GM12878 (cell line): Measurements from ENCODE around the gene UNK. TPM values are rescaled to one million over a fixed set of nuclear protein-coding genes. Genes with fewer than 3 reads are reported as not detected.

Experiments used
- ATAC-seq: fragments of 200-7000 bp; cut with Tn5 transposase; 3 replicates; pipeline ENCODE4 v1.9.1; 2020; ENCODE audit warnings: mild to moderate bottlenecking, moderate library complexity
- BruUV-seq: library from RNA; stranded (reverse); fragments of 400-500 nt; replicated peaks from 2 replicates; lab custom pipeline; 2021; lab: Mats Ljungman, UMichigan
- CTCF ChIA-PET: fragments of 300-600 bp; sonication (Branson Sonifier 250); formaldehyde crosslinking; extraction: SDS; loops from one replicate; lab custom pipeline; 2021; ENCODE audit warnings: inconsistent platforms; lab: Yijun Ruan, JAX
- POLR2A ChIA-PET: fragments of 350-600 bp; formaldehyde crosslinking; extraction: SDS; loops from one replicate; lab custom pipeline; 2021; ENCODE audit warnings: inconsistent platforms; lab: Charles Lee
- RAD21 ChIA-PET: fragments of 300-600 bp; sonication (Branson Sonifier 250); formaldehyde crosslinking; loops from one replicate; lab custom pipeline; 2023; ENCODE audit warnings: antibody characterized with exemption; ENCODE audit not compliant: unreplicated experiment; lab: Charles Lee
- SMC1A ChIA-PET: fragments of 300-600 bp; sonication (Branson Sonifier 250); formaldehyde crosslinking; loops from one replicate; lab custom pipeline; 2023; ENCODE audit not compliant: unreplicated experiment, uncharacterized antibody; lab: Charles Lee
- DNase-seq: peaks from one replicate; pipeline ENCODE4 v3.0.0-alpha.2; 2011; ENCODE audit warnings: low read depth, low spot score
- FAIRE-seq: peaks from 3 replicates; lab custom pipeline; 2011; peaks lifted over from hg19 to GRCh38; lab: Jason Lieb, UNC
- H2AFZ ChIP-seq: 2 replicates; pipeline ENCODE4 v1.6.0; 2011; ENCODE audit warnings: low read depth, low read length, control low read depth; ENCODE audit not compliant: control insufficient read depth
- H3K27ac ChIP-seq: 2 replicates; pipeline ENCODE4 v1.5.1; 2011; ENCODE audit warnings: control low read depth; ENCODE audit not compliant: control insufficient read depth, insufficient read depth
- H3K27me3 ChIP-seq, 2 experiments: replicated peaks in 1 of 2; 2 replicates each; pipeline versions ENCODE4 v1.6.0 to v1.6.1; 2011; ENCODE audit warnings: low read length in 1 of 2; ENCODE audit not compliant: control insufficient read depth in 2 of 2, insufficient read depth in 2 of 2
- H3K36me3 ChIP-seq, 2 experiments: 2 replicates each; pipeline ENCODE4 v1.5.1; 2011; ENCODE audit warnings: low read length in 1 of 2; ENCODE audit not compliant: control insufficient read depth in 2 of 2, insufficient read depth in 2 of 2
- H3K4me1 ChIP-seq: 2 replicates; pipeline ENCODE4 v1.6.1; 2011; ENCODE audit warnings: mild to moderate bottlenecking, low read length, moderate library complexity, mixed read lengths; ENCODE audit not compliant: control insufficient read depth, insufficient read depth
- H3K4me2 ChIP-seq: 2 replicates; pipeline ENCODE4 v1.6.0; 2011; ENCODE audit warnings: control low read depth; ENCODE audit not compliant: control insufficient read depth, insufficient read depth
- H3K4me3 ChIP-seq: fragments of 200-600 bp; sonication (generic); 2 replicates; pipeline ENCODE4 v1.5.1; 2016
- H3K79me2 ChIP-seq: 2 replicates; pipeline ENCODE4 v1.6.0; 2011; ENCODE audit warnings: low read length; ENCODE audit not compliant: control insufficient read depth, insufficient read depth
- H3K9ac ChIP-seq: 2 replicates; pipeline ENCODE4 v1.8.0; 2011; ENCODE audit warnings: low read length, control low read depth, mixed read lengths; ENCODE audit not compliant: control insufficient read depth, insufficient read depth
- H3K9me3 ChIP-seq: replicated peaks from 3 replicates; pipeline ENCODE4 v1.5.1; 2011; ENCODE audit warnings: mild to moderate bottlenecking, low read length; ENCODE audit not compliant: control insufficient read depth, insufficient read depth
- H4K20me1 ChIP-seq: 2 replicates; pipeline ENCODE4 v1.6.0; 2011; ENCODE audit not compliant: control insufficient read depth, insufficient read depth
- NRF1 ChIP-seq: conservative IDR thresholded peaks from 2 replicates; pipeline ENCODE4 v1.6.1; 2011; ENCODE audit warnings: mild to moderate bottlenecking, low read depth, low read length, improper control_type of control experiment
- RUNX3 ChIP-seq: IDR thresholded peaks from 2 replicates; pipeline ENCODE4 v1.6.1; 2012; ENCODE audit warnings: low read length, inconsistent platforms
- WGBS: methylation state at CpG from one replicate; pipeline ENCODE4 v1.1.6; 2016; ENCODE audit warnings: low lambda C conversion rate; ENCODE audit not compliant: insufficient replicate concordance, insufficient coverage; ENCODE audit errors: missing lambda C conversion rate; 5-methylcytosine and 5-hydroxymethylcytosine counted together
- in situ Hi-C: fragments of 300-500 bp; cut with MboI; formaldehyde crosslinking; loops from 9 replicates; pipeline ENCODE4 v1.14.3; 2018; ENCODE audit warnings: mixed read lengths
- intact Hi-C: fragments of 100-400 bp; cut with micrococcal nuclease; formaldehyde crosslinking; loops from one replicate; pipeline ENCODE4 v1.14.2; 2022; ENCODE audit not compliant: unreplicated experiment
- polyA plus RNA-seq, 11 experiments: library from polyadenylated mRNA; depleted of rRNA in 4 of 11; unstranded in 6 of 11; stranded (reverse) in 5 of 11; fragments of >200 nt; fragmentation: Nextera tagmentation in 4 of 11; fragmentation: Illumina TruSeq in 1 of 11; extraction: Ambion mirVana in 4 of 11; extraction: Trizol in 1 of 11; gene quantifications; 1 replicate in 1 of 11; 2 replicates in 10 of 11; pipeline versions ENCODE4 v1.2.1 to v1.2.3, GENCODE V29; 2011 to 2016; ENCODE audit warnings: inconsistent platforms in 2 of 11, missing spikeins in 2 of 11, low read depth in 1 of 11
- total RNA-seq, 4 experiments: library from RNA; depleted of rRNA in 3 of 4; stranded (reverse); fragments of >200 nt in 3 of 4; fragmentation: Illumina TruSeq in 1 of 4; extraction: Trizol in 1 of 4; gene quantifications; 2 replicates each; pipeline versions ENCODE4 v1.2.1 to v1.2.3, GENCODE V29; 2013 to 2021

The UNK gene
- total and polyA plus RNA-seq, 10 of the 15 experiments (the other 5 are each of a cell fraction or from before 2014, with no cell fraction given), result 8.9 to 34.5 (median 27.3) TPM

- Histone ChIP-seq H3K9ac (peak overlapping the region; percentile 98), H3K27me3 (no peaks in the 10 kb centered on the region), H3K4me1 (peaks cover 14% of the 10 kb centered on the region), H3K9me3 (no peaks in the 10 kb centered on the region), H3K4me3 (peak overlapping the region; percentile 77), H3K79me2 (peaks cover 18% of the 10 kb centered on the region), H3K36me3 (peaks cover 0 to 4% of the 10 kb centered on the region in 2 experiments; a peak in 3 of 4 replicates), H4K20me1 (no peaks in the 10 kb centered on the region), H3K4me2 (peak overlapping the region; percentile 93), H3K27ac (peak overlapping the region; percentile 93), H2AFZ (peak overlapping the region; percentile 84)
- BruUV-seq, result no TSS peak
- 54% methylated on average over 19 of the region's 22 CpGs for WGBS
- FAIRE-seq (no peak), DNase-seq (no peak), ATAC-seq (no peak)
- intact Hi-C loops (no loop called here), in situ Hi-C loops (no loop called here)
- RAD21 ChIA-PET, result interaction anchor here (0.9 to 3.6 kb wide), 10 partner anchors 12 to 89 kb away, joined by 3 to 21 read pairs (median 8); partner anchors contain the start of genes GALK1, TRIM65 and WBP2
- CTCF ChIA-PET, result interaction anchor here (0.9 to 8.7 kb wide), 6 partner anchors 13 to 123 kb away, joined by 3 to 117 read pairs (median 5); partner anchors contain the start of genes GALK1, TRIM65 and WBP2
- SMC1A ChIA-PET, result interaction anchor here (1.2 to 3.2 kb wide), 4 partner anchors 10 to 32 kb away, joined by 3 to 14 read pairs (median 6); partner anchors contain the start of gene WBP2
- POLR2A ChIA-PET, result interaction anchor here (1.0 to 4.5 kb wide), 7 partner anchors 12 to 78 kb away, joined by 3 to 42 read pairs (median 30); partner anchors contain the start of genes GALK1, UNK and WBP2
- TF ChIP-seq RUNX3 (peak; percentile 23; the same call in 1 of the 2 replicates), NRF1 (no peak)
- TF ChIP-seq, all 136 proteins: peak for 1
Measured at GRCh38 chr17:75842963-75843576, 58.5 kb downstream of the UNK start.
